AG09309 (cell line): ENCODE measurements around the gene ZFYVE28.
A peak's percentile ranks its signal among the peaks of the same experiment; 100 is the strongest.
"Not testable (repeated sequence)": the region's sequence is repeated elsewhere in the genome, so short reads cannot be mapped to it uniquely, and the experiment has no call there.

ENCODE experiments used
- DNase-seq: peaks from one replicate; pipeline ENCODE4 v3.0.0-alpha.2; 2010; ENCODE audit warnings: low read depth
- H3K4me3 ChIP-seq: 2 replicates; pipeline ENCODE4 v1.5.1; 2011; ENCODE audit warnings: mild to moderate bottlenecking, low read depth, low read length, moderate library complexity; ENCODE audit not compliant: control insufficient read depth
- CTCF ChIP-seq: IDR thresholded peaks from 2 replicates; pipeline ENCODE4 v1.5.1; 2011; ENCODE audit warnings: mild to moderate bottlenecking, low read depth, low read length, inconsistent platforms; ENCODE audit not compliant: insufficient read depth, control insufficient read depth; ENCODE audit errors: missing control alignments

Gene ZFYVE28

GRCh38 chr4:2236944-2237666 is 181.3 kb downstream of the ZFYVE28 start:
- no peak for TF ChIP-seq CTCF
- no peak for DNase-seq
- H3K4me3 ChIP-seq = no peak overlapping the region

GRCh38 chr4:2231082-2231481 is 187.4 kb downstream of the ZFYVE28 start:
- no peak overlapping the region for H3K4me3 ChIP-seq
- TF ChIP-seq CTCF = no peak
- no peak for DNase-seq

GRCh38 chr4:2226261-2226660 is 192.2 kb downstream of the ZFYVE28 start:
- no peak for TF ChIP-seq CTCF
- H3K4me3 ChIP-seq = no peak overlapping the region
- DNase-seq = no peak

GRCh38 chr4:2222838-2223237 is 195.6 kb downstream of the ZFYVE28 start:
- DNase-seq = no peak
- no peak overlapping the region for H3K4me3 ChIP-seq
- TF ChIP-seq CTCF = no peak

- H3K4me3 ChIP-seq, DNase-seq: not testable (repeated sequence)
These were observed 197.1 kb downstream of the ZFYVE28 start for GRCh38 chr4:2221378-2221777.

- no peak overlapping the region for H3K4me3 ChIP-seq
- TF ChIP-seq CTCF = peak; percentile 95
- peak; percentile 33 for DNase-seq
These were observed 198.3 kb downstream of the ZFYVE28 start for GRCh38 chr4:2220016-2220630.
